GM12892 (cell line): Measurements from ENCODE around the gene NFIB.

Experiments used
- POLR2A ChIP-seq: IDR thresholded peaks from 2 replicates; pipeline ENCODE4 v1.6.1; 2011; ENCODE audit warnings: low read depth, low read length, control low read depth
- POLR2AphosphoS5 ChIP-seq: IDR thresholded peaks from 2 replicates; pipeline ENCODE4 v1.6.1; 2011; ENCODE audit warnings: low read depth, low read length, control low read depth
- TAF1 ChIP-seq: IDR thresholded peaks from 2 replicates; pipeline ENCODE4 v1.6.1; 2011; ENCODE audit warnings: low read depth, mild to moderate bottlenecking, control low read depth, low read length, borderline replicate concordance

- TF ChIP-seq POLR2A: no peak
- TF ChIP-seq POLR2AphosphoS5: no peak
- no peak for TF ChIP-seq TAF1
Observed at GRCh38 chr9:14248149-14248548, 65.8 kb downstream of the NFIB start.
